HG02798 (cell line): ENCODE data around the gene ANKRD55.
"Not testable (repeated sequence)": the region's sequence is repeated elsewhere in the genome, so short reads cannot be mapped to it uniquely, and the experiment has no call there.

Experiments
- ATAC-seq: cut with Tn5 transposase; IDR thresholded peaks from one replicate; pipeline ENCODE4 v1.9.1; 2021; ENCODE audit warnings: mild to moderate bottlenecking; ENCODE audit not compliant: unreplicated experiment, poor library complexity

The ANKRD55 gene

GRCh38 chr5:56148453-56148971, 84.6 kb downstream of the ANKRD55 start:
- ATAC-seq, result peak; percentile 97

DNA sequence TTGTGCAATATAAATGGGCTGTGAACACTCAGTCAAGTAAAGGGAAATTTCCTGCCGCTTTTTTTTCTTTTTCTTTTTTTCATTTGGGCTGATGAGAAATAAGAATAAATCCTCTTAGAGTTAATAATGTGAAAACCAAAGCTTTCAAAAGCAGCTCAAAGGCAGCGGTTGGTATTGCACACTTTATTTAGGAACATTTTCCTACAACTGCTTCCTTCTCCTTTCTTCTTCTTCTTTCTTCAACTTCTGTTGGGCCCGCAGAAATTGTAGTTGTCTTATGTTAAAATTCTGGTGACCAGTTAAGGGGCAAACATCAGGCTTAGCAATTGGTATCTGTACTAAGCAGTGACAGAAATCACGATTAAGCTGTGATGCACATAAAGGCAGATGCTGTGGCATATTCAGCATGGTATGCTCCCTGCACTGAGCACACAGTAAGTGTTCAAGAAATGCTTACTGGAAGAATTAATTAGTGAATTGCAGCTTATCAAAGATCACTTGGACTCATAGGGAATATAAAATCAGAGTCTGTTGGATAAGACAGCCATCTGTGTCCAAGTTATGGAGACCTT, 85.4 kb downstream of the ANKRD55 start:
- no peak for ATAC-seq

DNA sequence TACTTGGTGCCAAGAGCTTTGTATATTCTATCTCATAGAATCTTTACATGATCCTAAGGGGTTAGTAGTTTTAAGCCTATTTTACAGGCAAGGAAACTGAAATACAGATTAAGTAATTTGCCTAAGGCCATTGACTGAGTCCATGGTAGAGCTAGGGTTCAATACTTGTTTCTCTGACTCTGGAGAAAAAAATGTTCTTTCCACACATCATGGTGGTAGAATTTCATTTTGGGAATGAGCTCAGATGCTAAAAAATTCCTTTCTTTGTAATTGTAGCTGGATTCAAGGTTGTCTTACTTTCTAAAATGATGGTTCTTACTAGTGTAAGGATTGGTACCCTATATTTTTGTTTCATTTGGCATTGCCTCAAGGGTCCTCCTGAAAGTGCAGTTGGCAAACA, 86.0 kb downstream of the ANKRD55 start:
- no peak for ATAC-seq

DNA sequence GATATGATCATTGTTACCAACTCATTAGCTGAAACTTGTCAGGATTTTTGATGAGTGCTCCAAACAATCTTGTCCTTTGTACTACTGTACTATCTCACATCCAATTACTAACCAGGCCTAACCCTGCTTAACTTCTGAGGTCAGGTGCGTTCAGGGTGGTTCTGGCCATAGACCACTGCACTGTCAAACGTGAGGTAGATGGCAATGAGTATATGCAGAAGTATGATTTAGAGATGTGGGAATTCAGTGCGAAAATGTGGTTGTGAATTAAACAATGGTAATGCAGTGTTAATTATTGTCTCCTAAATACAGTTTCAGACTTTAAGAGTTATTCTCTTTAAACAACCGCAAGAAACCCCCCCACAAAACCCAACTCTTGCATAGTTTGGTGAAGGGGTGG, 86.5 kb downstream of the ANKRD55 start:
- no peak for ATAC-seq

DNA sequence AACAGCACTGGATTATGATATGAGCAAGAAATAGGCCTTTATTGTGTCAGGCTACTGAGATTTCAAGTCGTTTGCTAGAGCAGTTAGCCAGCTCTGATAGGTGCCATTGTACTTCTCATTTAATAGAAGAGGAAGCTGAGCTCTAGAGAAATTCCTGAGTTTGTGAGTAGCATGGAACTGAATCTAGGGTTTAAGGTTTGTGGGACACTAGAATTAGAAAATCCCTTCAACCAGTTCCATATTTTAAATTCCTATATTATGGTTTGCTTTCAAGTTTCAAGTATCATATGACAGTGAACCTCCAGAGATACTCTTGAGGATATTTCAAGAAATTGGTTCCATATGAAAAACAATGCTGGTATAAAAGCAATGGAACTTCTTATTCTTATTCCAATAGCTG, 87.6 kb downstream of the ANKRD55 start:
- no peak for ATAC-seq

GRCh38 chr5:56145106-56145505, 88.0 kb downstream of the ANKRD55 start:
- no peak for ATAC-seq

DNA sequence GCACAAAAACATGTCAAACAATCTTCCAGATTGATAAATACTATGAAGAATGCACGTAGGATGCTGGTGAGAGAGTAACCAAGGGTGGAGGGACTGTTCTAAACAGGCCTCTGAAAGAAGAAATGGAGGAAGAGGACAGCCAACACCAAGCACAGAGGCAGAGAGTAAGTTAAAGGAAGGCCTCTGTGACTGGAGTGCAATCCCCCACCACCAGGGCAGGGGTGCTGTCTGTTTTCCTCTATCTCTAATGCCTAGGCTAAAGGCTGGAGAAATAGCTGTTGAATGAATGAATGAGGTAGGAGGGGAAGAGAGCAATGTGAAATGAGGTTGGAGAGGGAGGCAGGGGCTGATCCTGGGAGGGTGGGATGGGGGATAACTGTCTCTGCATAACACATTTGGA, 88.9 kb downstream of the ANKRD55 start:
- no peak for ATAC-seq

DNA sequence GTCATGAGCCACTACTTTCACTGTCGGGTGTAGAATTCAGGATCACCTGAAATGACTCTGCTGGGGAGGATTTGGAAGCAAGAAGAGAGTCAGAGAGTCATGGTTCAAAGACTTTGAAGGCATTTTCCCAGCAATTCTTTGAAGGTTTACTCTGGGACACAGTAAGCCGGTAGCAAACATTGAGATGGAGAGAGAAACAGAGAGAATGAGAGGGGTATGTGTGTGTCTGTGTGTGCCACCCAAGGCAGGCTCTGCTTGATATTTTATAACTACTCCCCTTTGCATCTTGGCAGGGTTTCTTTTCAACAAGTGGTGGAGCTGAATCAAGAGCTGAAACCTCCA, 89.8 kb downstream of the ANKRD55 start:
- no peak for ATAC-seq

DNA sequence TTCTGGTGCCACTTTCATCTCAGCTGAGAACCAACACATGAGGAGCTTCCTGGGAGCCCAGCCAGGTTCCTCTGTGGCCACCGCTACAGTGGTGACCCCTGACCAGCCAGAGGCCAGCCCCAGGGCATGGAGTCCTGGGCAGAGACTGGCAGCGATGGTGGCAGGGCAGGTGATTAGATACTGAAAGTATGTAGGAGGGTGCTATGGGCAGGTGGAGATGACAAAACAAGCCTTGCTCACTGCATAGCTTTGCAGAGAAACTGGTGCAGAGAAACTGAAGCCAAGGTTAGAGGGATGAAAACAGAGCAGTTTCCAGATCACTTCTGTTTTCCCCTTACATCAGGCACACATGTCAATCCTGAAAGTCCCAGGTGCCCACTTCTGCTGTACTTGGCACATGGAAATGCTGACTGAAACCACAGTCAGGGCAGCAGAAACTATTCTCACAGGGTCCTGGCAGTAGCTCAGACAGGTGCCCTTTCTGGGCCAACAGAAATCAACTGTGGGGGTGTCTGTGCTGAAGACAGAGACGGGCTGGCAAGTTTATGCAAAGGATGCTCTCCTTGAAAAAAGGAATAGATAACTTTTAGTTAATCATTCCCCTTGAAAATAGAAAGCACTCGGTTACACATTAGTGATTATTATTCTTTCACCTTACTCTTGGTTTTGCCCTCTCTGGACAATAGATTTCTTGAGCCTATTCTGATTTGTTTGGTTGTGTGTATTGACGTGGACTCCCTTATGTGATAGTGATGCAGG, 90.3 kb downstream of the ANKRD55 start:
- ATAC-seq, result peak; percentile 91

- ATAC-seq, result no peak
Observed at GRCh38 chr5:56142233-56142613, 90.9 kb downstream of the ANKRD55 start.

GRCh38 chr5:56140073-56140472, 93.1 kb downstream of the ANKRD55 start:
- no peak for ATAC-seq

GRCh38 chr5:56130664-56131063, 102.5 kb downstream of the ANKRD55 start:
- ATAC-seq, result no peak

GRCh38 chr5:56129288-56129687, 103.8 kb downstream of the ANKRD55 start:
- ATAC-seq, result no peak

GRCh38 chr5:56128113-56128512, 105.0 kb downstream of the ANKRD55 start:
- ATAC-seq, result no peak

GRCh38 chr5:56126487-56127179, 106.5 kb downstream of the ANKRD55 start:
- no peak for ATAC-seq

DNA sequence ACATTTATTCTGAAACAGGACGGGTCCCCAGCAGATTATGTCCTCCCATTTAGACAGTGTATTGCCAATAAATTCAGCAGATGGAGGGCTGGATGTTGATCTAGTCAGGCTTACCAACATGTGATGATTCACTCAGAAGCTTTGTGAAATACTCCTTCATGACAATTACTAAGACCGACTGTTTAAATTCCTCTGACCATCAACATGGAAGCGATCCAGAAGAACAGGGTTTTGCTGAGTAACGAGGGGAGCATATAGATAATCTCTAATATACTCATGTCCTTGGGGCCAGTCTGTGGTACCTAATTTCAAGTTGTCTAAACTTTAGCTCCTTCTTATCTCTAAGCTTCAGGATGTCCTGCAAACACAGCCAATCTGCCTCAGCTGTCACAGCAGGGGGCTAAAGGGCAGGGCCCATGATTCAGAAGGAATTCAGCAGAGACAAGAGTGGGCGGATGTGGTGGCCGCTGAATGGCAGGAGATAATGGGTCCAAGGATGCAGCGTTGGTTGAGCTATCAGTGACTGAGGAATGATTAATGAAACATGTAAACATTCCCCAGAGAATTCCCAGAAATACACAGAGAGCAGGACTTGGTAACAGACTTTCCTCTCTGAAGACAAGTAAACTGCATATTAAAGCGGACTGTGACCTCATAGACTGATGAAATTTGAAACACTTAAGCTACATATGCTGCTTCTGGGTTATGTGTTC, 109.4 kb downstream of the ANKRD55 start:
- ATAC-seq, result no peak

- ATAC-seq, result not testable (repeated sequence)
Observed at GRCh38 chr5:56122360-56122985, 110.7 kb downstream of the ANKRD55 start.

GRCh38 chr5:56119050-56119449, 114.1 kb downstream of the ANKRD55 start:
- no peak for ATAC-seq

DNA sequence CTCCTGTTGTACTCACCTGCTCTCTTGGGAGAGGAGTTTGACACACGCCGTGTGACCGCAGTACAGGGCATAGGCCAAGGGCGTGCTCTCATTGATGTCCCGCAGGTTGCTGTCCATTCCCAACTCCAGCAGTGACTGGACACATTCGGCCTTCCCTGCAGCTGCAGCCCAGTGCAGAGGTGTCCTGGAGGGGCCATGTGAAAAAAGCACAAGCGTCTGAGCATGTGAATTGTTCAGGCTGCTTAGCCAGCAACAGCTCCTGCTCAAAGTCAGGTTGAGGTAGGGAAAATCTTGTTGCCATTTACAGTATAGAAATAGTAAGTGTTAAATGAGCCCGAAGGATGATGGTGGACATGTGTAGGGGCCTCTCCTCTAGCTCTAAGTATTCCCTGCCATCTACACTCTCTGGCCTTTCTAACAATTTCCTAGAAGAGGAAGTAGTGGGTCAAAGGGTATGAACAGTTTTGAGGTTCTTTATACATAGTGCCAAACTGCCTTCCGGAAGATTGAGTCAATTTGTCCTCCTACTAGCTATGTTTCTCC, 116.5 kb downstream of the ANKRD55 start:
- ATAC-seq, result no peak

DNA sequence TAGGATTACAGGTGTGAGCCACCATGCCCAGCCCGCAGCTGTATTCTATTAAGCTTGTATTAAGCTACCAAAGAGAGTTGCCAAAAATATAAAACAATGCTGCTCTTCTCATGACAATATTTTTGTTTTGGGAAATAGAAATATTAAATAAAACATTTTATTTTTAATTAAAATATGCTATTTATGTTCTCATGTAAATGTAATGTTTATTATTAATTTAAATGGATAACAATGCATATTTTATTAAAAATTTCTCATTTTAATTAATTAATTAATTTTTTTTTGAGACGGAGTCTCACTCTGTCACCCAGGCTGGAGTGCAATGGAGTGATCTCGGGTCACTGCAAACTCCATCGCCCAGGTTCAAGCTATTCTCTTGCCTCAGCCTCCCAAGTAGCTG, 117.5 kb downstream of the ANKRD55 start:
- no peak for ATAC-seq
